SK-N-SH (cell line): ENCODE measurements around the gene NTRK2. TPM values are rescaled to one million over a fixed set of nuclear protein-coding genes. Genes with fewer than 3 reads are reported as not detected.

Experiments used
- CTCF ChIA-PET: fragments of 300-600, 350-600 bp; formaldehyde crosslinking; extraction: SDS; loops from one replicate; lab custom pipeline; 2021; lab: Yijun Ruan, JAX
- POLR2A ChIA-PET: fragments of 350-600 bp; sonication (Branson Sonifier 250); formaldehyde crosslinking; extraction: SDS; loops from one replicate; lab custom pipeline; 2020; ENCODE audit warnings: antibody characterized with exemption, inconsistent platforms; lab: Yijun Ruan, JAX
- DNase-seq: peaks from one replicate; pipeline ENCODE4 v3.0.0; 2012
- H2AFZ ChIP-seq: fragments of 200-600 bp; sonication (generic); 2 replicates; pipeline ENCODE4 v1.8.1; 2016; ENCODE audit warnings: antibody characterized with exemption, mild to moderate bottlenecking, low read depth
- H3F3A ChIP-seq: fragments of 200-600 bp; sonication (generic); replicated peaks from 2 replicates; pipeline ENCODE3; 2016; ENCODE audit warnings: antibody characterized with exemption, mild to moderate bottlenecking; ENCODE audit not compliant: insufficient read depth
- H3K27ac ChIP-seq, 2 experiments: fragments of 200-500 bp in 1 of 2; fragments of 200-600 bp in 1 of 2; sonication (Bioruptor generic) in 1 of 2; sonication (generic), shearing (Covaris generic) in 1 of 2; 2 replicates each; pipeline versions ENCODE4 v1.5.1 to v1.6.1; 2014 to 2016; ENCODE audit warnings: low read depth in 2 of 2, inconsistent platforms in 1 of 2, low read length in 1 of 2, mild to moderate bottlenecking in 1 of 2, mixed read lengths in 1 of 2
- H3K27me3 ChIP-seq: fragments of 200-600 bp; sonication (generic), shearing (Covaris generic); 2 replicates; pipeline ENCODE4 v1.6.1; 2016; ENCODE audit warnings: mixed run types; ENCODE audit not compliant: insufficient read depth
- H3K36me3 ChIP-seq, 2 experiments: fragments of 200-500 bp in 1 of 2; fragments of 200-600 bp in 1 of 2; sonication (Bioruptor generic) in 1 of 2; sonication (generic) in 1 of 2; replicated peaks in 1 of 2; 2 replicates each; pipeline versions ENCODE3 to v1.5.1; 2014 to 2016; ENCODE audit warnings: low read length in 1 of 2, mild to moderate bottlenecking in 1 of 2; ENCODE audit not compliant: insufficient read depth in 2 of 2, control insufficient read depth in 1 of 2
- H3K4me1 ChIP-seq, 2 experiments: fragments of 200-500 bp in 1 of 2; fragments of 200-600 bp in 1 of 2; sonication (Bioruptor generic) in 1 of 2; sonication (generic), shearing (Covaris generic) in 1 of 2; 2 replicates each; pipeline versions ENCODE4 v1.5.1 to v1.6.1; 2014 to 2016; ENCODE audit warnings: low read depth in 1 of 2, low read length in 1 of 2, mixed run types in 1 of 2; ENCODE audit not compliant: insufficient read depth in 2 of 2, control insufficient read depth in 1 of 2
- H3K4me2 ChIP-seq: fragments of 200-600 bp; sonication (generic), shearing (Covaris generic); 2 replicates; pipeline ENCODE4 v1.6.1; 2017; ENCODE audit warnings: mixed run types
- H3K4me3 ChIP-seq, 2 experiments: fragments of 200-500 bp in 1 of 2; fragments of 200-600 bp in 1 of 2; sonication (Bioruptor generic) in 1 of 2; sonication (generic), shearing (Covaris generic) in 1 of 2; 2 replicates each; pipeline versions ENCODE4 v1.5.1 to v1.8.1; 2014 to 2016; ENCODE audit warnings: low read depth in 2 of 2, inconsistent platforms in 1 of 2, low read length in 1 of 2, mild to moderate bottlenecking in 1 of 2, mixed read lengths in 1 of 2, moderate library complexity in 1 of 2
- H3K79me2 ChIP-seq: fragments of 200-600 bp; sonication (generic); 2 replicates; pipeline ENCODE4 v1.8.1; 2017; ENCODE audit warnings: mild to moderate bottlenecking; ENCODE audit not compliant: insufficient read depth
- H3K9ac ChIP-seq: fragments of 200-600 bp; sonication (generic); 2 replicates; pipeline ENCODE4 v1.6.1; 2017; ENCODE audit warnings: mixed run types
- H3K9me2 ChIP-seq: fragments of 200-600 bp; sonication (generic); 2 replicates; pipeline ENCODE4 v1.6.1; 2017; ENCODE audit warnings: mixed run types
- H3K9me3 ChIP-seq: fragments of 200-600 bp; sonication (generic); 2 replicates; pipeline ENCODE4 v1.6.1; 2017; ENCODE audit warnings: mixed run types, mild to moderate bottlenecking, moderate library complexity
- H4K20me1 ChIP-seq: fragments of 200-600 bp; sonication (generic); 2 replicates; pipeline ENCODE4 v1.6.1; 2017; ENCODE audit warnings: mild to moderate bottlenecking, mixed run types; ENCODE audit not compliant: insufficient read depth
- CHD2 ChIP-seq: fragments of 150-350 bp; IDR thresholded peaks from 2 replicates; pipeline ENCODE4 v1.6.1; 2018; ENCODE audit warnings: low read length; ENCODE audit not compliant: partially characterized antibody
- FOSL2 ChIP-seq: IDR thresholded peaks from 2 replicates; pipeline ENCODE4 v1.4.0; 2012; ENCODE audit warnings: low read depth, mild to moderate bottlenecking, moderate library complexity, borderline replicate concordance
- FOXJ3 ChIP-seq: sonication (generic); formaldehyde crosslinking; IDR thresholded peaks from 2 replicates; pipeline ENCODE4 v1.5.1; 2020; ENCODE audit warnings: mild to moderate bottlenecking, missing genetic modification reagents
- GATA2 ChIP-seq: sonication (generic); formaldehyde crosslinking; IDR thresholded peaks from 2 replicates; pipeline ENCODE4 v1.5.0; 2020; ENCODE audit warnings: mild to moderate bottlenecking, missing genetic modification reagents
- JUND ChIP-seq: IDR thresholded peaks from 2 replicates; pipeline ENCODE4 v1.4.0; 2012
- MAX ChIP-seq: IDR thresholded peaks from 2 replicates; pipeline ENCODE4 v1.4.0; 2012; ENCODE audit warnings: low read depth
- NFIC ChIP-seq: IDR thresholded peaks from 2 replicates; pipeline ENCODE4 v1.4.0; 2012; ENCODE audit warnings: borderline replicate concordance
- RAD21 ChIP-seq: IDR thresholded peaks from 2 replicates; pipeline ENCODE4 v1.6.1; 2012; ENCODE audit warnings: mild to moderate bottlenecking, low read length
- RXRA ChIP-seq: IDR thresholded peaks from 2 replicates; pipeline ENCODE4 v1.4.0; 2012; ENCODE audit warnings: low read depth, mild to moderate bottlenecking, borderline replicate concordance
- SIN3A ChIP-seq: IDR thresholded peaks from 2 replicates; pipeline ENCODE4 v1.6.1; 2012; ENCODE audit warnings: low read depth, mild to moderate bottlenecking, low read length, moderate library complexity, borderline replicate concordance
- SMC3 ChIP-seq: IDR thresholded peaks from 2 replicates; pipeline ENCODE4 v1.6.1; 2012; ENCODE audit warnings: low read depth, low read length, improper control_type of control experiment
- TAF1 ChIP-seq: IDR thresholded peaks from 2 replicates; pipeline ENCODE4 v1.6.1; 2012; ENCODE audit warnings: low read depth, mild to moderate bottlenecking, low read length, moderate library complexity, borderline replicate concordance
- TCF12 ChIP-seq: IDR thresholded peaks from 2 replicates; pipeline ENCODE4 v1.4.0; 2012
- TEAD4 ChIP-seq: IDR thresholded peaks from 2 replicates; pipeline ENCODE4 v1.4.0; 2012; ENCODE audit warnings: mild to moderate bottlenecking, borderline replicate concordance; ENCODE audit not compliant: insufficient read depth
- ZBTB33 ChIP-seq: IDR thresholded peaks from 2 replicates; pipeline ENCODE4 v1.4.0; 2012; ENCODE audit warnings: low read depth, borderline replicate concordance
- WGBS: methylation state at CpG from one replicate; pipeline ENCODE4 v1.1.6; 2017; ENCODE audit warnings: low lambda C conversion rate; 5-methylcytosine and 5-hydroxymethylcytosine counted together
- polyA plus RNA-seq, 3 experiments: library from polyadenylated mRNA; depleted of rRNA; stranded (reverse); fragments of >200 nt; gene quantifications; 2 replicates each; pipeline ENCODE4 v1.2.3, GENCODE V29; 2012
- TF ChIP-seq, protein P1 (sequence below): IDR thresholded peaks from 2 replicates; pipeline ENCODE4 v1.6.1; 2012; ENCODE audit warnings: mild to moderate bottlenecking, low read depth, low read length, moderate library complexity
- TF ChIP-seq, protein P2 (sequence below): IDR thresholded peaks from 2 replicates; pipeline ENCODE4; 2012
- TF ChIP-seq, protein P3 (sequence below): fragments of 150-350 bp; IDR thresholded peaks from 2 replicates; pipeline ENCODE4 v1.6.1; 2016; ENCODE audit warnings: mild to moderate bottlenecking, low read depth, low read length

The NTRK2 gene
- polyA plus RNA-seq, 1 of the 3 experiments (the other 2 are of a cell fraction): 0.05 TPM

DNA sequence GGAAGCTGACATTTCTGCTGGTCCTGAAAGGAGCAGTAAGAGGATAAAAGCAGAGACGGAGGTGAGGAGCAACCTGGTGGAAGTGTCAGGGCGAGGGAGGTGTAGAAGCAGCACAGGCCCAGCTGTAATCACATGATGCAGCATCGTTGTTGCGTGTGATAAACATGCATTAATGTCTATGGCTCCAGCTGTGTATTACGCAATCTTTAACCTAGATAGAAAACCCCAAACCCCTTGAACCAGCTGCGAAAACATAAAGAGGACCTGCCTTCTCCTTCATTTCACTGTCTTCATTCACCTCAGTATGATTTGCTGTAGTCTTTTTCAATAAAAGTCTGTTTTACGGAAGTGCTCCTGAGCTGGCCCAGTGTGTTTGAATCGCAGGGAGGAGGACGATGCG lies 162.9 kb downstream of the NTRK2 start:
- DNase-seq: no peak
- CTCF ChIA-PET: interaction anchor here (1.1 kb wide), 1 partner anchor 13 kb away, joined by 3 read pairs; no protein-coding TSS in a partner anchor
- H4K20me1 ChIP-seq: no peaks in the 10 kb centered on the region
- H3K9me2 ChIP-seq: no peaks in the 10 kb centered on the region
- H3K27me3 ChIP-seq: no peaks in the 10 kb centered on the region
- no peak overlapping the region for H3K4me2 ChIP-seq
- H3K9me3 ChIP-seq: no peaks in the 10 kb centered on the region
- H3K27ac ChIP-seq: no peak overlapping the region
- POLR2A ChIA-PET: no interaction called here
- WGBS: 60% methylated on average over 10 of the region's 10 CpGs
- H2AFZ ChIP-seq: no peak overlapping the region
- H3F3A ChIP-seq: no peaks in the 10 kb centered on the region
- H3K79me2 ChIP-seq: no peaks in the 10 kb centered on the region
- H3K9ac ChIP-seq: no peak overlapping the region
- TF ChIP-seq NFIC (no peak), TCF12 (no peak), FOSL2 (no peak), TAF1 (no peak), RAD21 (no peak), TEAD4 (no peak), CHD2 (no peak), JUND (no peak), ZBTB33 (no peak), SIN3A (no peak), GATA2 (no peak), SMC3 (no peak), MAX (no peak), RXRA (no peak), FOXJ3 (CRISPR knock-in tag) (no peak)
- TF ChIP-seq, protein P1, sequence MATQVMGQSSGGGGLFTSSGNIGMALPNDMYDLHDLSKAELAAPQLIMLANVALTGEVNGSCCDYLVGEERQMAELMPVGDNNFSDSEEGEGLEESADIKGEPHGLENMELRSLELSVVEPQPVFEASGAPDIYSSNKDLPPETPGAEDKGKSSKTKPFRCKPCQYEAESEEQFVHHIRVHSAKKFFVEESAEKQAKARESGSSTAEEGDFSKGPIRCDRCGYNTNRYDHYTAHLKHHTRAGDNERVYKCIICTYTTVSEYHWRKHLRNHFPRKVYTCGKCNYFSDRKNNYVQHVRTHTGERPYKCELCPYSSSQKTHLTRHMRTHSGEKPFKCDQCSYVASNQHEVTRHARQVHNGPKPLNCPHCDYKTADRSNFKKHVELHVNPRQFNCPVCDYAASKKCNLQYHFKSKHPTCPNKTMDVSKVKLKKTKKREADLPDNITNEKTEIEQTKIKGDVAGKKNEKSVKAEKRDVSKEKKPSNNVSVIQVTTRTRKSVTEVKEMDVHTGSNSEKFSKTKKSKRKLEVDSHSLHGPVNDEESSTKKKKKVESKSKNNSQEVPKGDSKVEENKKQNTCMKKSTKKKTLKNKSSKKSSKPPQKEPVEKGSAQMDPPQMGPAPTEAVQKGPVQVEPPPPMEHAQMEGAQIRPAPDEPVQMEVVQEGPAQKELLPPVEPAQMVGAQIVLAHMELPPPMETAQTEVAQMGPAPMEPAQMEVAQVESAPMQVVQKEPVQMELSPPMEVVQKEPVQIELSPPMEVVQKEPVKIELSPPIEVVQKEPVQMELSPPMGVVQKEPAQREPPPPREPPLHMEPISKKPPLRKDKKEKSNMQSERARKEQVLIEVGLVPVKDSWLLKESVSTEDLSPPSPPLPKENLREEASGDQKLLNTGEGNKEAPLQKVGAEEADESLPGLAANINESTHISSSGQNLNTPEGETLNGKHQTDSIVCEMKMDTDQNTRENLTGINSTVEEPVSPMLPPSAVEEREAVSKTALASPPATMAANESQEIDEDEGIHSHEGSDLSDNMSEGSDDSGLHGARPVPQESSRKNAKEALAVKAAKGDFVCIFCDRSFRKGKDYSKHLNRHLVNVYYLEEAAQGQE: no peak
- TF ChIP-seq, protein P2, sequence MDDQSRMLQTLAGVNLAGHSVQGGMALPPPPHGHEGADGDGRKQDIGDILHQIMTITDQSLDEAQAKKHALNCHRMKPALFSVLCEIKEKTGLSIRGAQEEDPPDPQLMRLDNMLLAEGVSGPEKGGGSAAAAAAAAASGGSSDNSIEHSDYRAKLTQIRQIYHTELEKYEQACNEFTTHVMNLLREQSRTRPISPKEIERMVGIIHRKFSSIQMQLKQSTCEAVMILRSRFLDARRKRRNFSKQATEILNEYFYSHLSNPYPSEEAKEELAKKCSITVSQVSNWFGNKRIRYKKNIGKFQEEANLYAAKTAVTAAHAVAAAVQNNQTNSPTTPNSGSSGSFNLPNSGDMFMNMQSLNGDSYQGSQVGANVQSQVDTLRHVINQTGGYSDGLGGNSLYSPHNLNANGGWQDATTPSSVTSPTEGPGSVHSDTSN: no peak
- TF ChIP-seq, protein P3, sequence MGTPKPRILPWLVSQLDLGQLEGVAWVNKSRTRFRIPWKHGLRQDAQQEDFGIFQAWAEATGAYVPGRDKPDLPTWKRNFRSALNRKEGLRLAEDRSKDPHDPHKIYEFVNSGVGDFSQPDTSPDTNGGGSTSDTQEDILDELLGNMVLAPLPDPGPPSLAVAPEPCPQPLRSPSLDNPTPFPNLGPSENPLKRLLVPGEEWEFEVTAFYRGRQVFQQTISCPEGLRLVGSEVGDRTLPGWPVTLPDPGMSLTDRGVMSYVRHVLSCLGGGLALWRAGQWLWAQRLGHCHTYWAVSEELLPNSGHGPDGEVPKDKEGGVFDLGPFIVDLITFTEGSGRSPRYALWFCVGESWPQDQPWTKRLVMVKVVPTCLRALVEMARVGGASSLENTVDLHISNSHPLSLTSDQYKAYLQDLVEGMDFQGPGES: no peak
- TF ChIP-seq, all 33 proteins: peak for 0
- no peaks in the 10 kb centered on the region for H3K36me3 ChIP-seq
- H3K4me1 ChIP-seq: no peaks in the 10 kb centered on the region; a peak in 1 of 4 replicates
- H3K4me3 ChIP-seq: no peak overlapping the region
